WTC11 (cell line): ENCODE measurements around the gene IFNG-AS1. TPM values are rescaled to one million over a fixed set of nuclear protein-coding genes. Genes with fewer than 3 reads are reported as not detected.

Experiments used
- ATAC-seq: fragments of 200-7000 bp; cut with Tn5 transposase; 2 replicates; pipeline ENCODE4 v1.10.0; 2021; ENCODE audit warnings: mild to moderate bottlenecking, moderate library complexity
- CTCF ChIA-PET: fragments of 300-600 bp; sonication (Branson Sonifier 250); formaldehyde crosslinking; loops from one replicate; lab custom pipeline; 2021; ENCODE audit warnings: antibody characterized with exemption; lab: Charles Lee
- POLR2A ChIA-PET: fragments of 350-600 bp; sonication (Branson Sonifier 250); formaldehyde crosslinking; loops from one replicate; lab custom pipeline; 2021; ENCODE audit warnings: antibody characterized with exemption; lab: Charles Lee
- DNase-seq: peaks from one replicate; pipeline ENCODE4 v3.0.0; 2021; ENCODE audit warnings: low spot score
- H3K27ac Mint-ChIP-seq: 2 replicates; pipeline ENCODE4 v1.8.0; 2021; ENCODE audit warnings: mixed read lengths
- H3K27me3 Mint-ChIP-seq: 2 replicates; pipeline ENCODE4 v1.8.0; 2021; ENCODE audit warnings: low read depth, mild to moderate bottlenecking, moderate library complexity, mixed read lengths
- H3K36me3 Mint-ChIP-seq: 2 replicates; pipeline ENCODE4 v1.8.0; 2021; ENCODE audit warnings: mixed read lengths
- H3K4me1 Mint-ChIP-seq: 2 replicates; pipeline ENCODE4 v1.8.0; 2022; ENCODE audit warnings: mixed read lengths
- H3K4me3 Mint-ChIP-seq: 2 replicates; pipeline ENCODE4 v1.8.0; 2021; ENCODE audit warnings: mild to moderate bottlenecking, moderate library complexity, mixed read lengths
- H3K9me3 Mint-ChIP-seq: 2 replicates; pipeline ENCODE4 v1.8.0; 2021; ENCODE audit warnings: mixed read lengths
- CDX4 ChIP-seq: fragments of 250-450 bp; sonication (Bioruptor Pico); IDR thresholded peaks from 2 replicates; pipeline ENCODE4 v1.9.0; 2021; ENCODE audit warnings: moderate library complexity, mild to moderate bottlenecking, inconsistent platforms, borderline replicate concordance
- FOXK1 ChIP-seq: sonication (generic); formaldehyde crosslinking; IDR thresholded peaks from 2 replicates; pipeline ENCODE4 v1.8.0; 2022; ENCODE audit warnings: mild to moderate bottlenecking, moderate library complexity, missing genetic modification reagents
- FOXP1 ChIP-seq: sonication (generic); formaldehyde crosslinking; IDR thresholded peaks from 2 replicates; pipeline ENCODE4 v1.8.0; 2022; ENCODE audit warnings: missing genetic modification reagents, mild to moderate bottlenecking, moderate library complexity, borderline replicate concordance
- GABPB1 ChIP-seq: sonication (generic); formaldehyde crosslinking; IDR thresholded peaks from 2 replicates; pipeline ENCODE4 v1.8.1; 2023; ENCODE audit warnings: mild to moderate bottlenecking, missing genetic modification reagents
- MXD4 ChIP-seq: fragments of 250-450 bp; sonication (Bioruptor Pico); IDR thresholded peaks from 2 replicates; pipeline ENCODE4 v1.8.0; 2021; ENCODE audit warnings: mild to moderate bottlenecking, moderate library complexity, borderline replicate concordance
- MYBL2 ChIP-seq: sonication (generic); formaldehyde crosslinking; IDR thresholded peaks from 2 replicates; pipeline ENCODE4 v1.8.1; 2023; ENCODE audit warnings: mild to moderate bottlenecking, moderate library complexity, missing genetic modification reagents
- NFATC4 ChIP-seq: fragments of 250-450 bp; sonication (Bioruptor Pico); IDR thresholded peaks from 2 replicates; pipeline ENCODE4 v1.9.0; 2021; ENCODE audit warnings: mild to moderate bottlenecking
- NR2C2 ChIP-seq: sonication (generic); formaldehyde crosslinking; IDR thresholded peaks from 2 replicates; pipeline ENCODE4 v1.8.0; 2022; ENCODE audit warnings: mild to moderate bottlenecking, missing genetic modification reagents
- OVOL2 ChIP-seq: fragments of 250-450 bp; sonication (Bioruptor Pico); IDR thresholded peaks from 2 replicates; pipeline ENCODE4 v1.9.0; 2021; ENCODE audit warnings: mild to moderate bottlenecking, borderline replicate concordance
- TEAD1 ChIP-seq: sonication (generic); formaldehyde crosslinking; IDR thresholded peaks from 2 replicates; pipeline ENCODE4 v1.8.0; 2022; ENCODE audit warnings: mild to moderate bottlenecking, missing genetic modification reagents
- TEAD4 ChIP-seq: sonication (generic); formaldehyde crosslinking; IDR thresholded peaks from 2 replicates; pipeline ENCODE4 v1.8.0; 2022; ENCODE audit warnings: mild to moderate bottlenecking, missing genetic modification reagents
- ZNF219 ChIP-seq: sonication (generic); formaldehyde crosslinking; IDR thresholded peaks from 2 replicates; pipeline ENCODE4 v1.8.0; 2023; ENCODE audit warnings: missing genetic modification reagents, mild to moderate bottlenecking, borderline replicate concordance
- ZNF232 ChIP-seq: sonication (generic); formaldehyde crosslinking; IDR thresholded peaks from 2 replicates; pipeline ENCODE4 v1.8.0; 2022; ENCODE audit warnings: mild to moderate bottlenecking, missing genetic modification reagents
- total RNA-seq: library from RNA; stranded (reverse); gene quantifications from 3 replicates; pipeline ENCODE4 v1.2.3, GENCODE V29; 2021
- TF ChIP-seq, protein P1 (sequence below): fragments of 250-450 bp; sonication (Bioruptor Pico); IDR thresholded peaks from 2 replicates; pipeline ENCODE4 v1.8.0; 2021; ENCODE audit warnings: mild to moderate bottlenecking
- TF ChIP-seq, protein P2 (sequence below): sonication (generic); formaldehyde crosslinking; IDR thresholded peaks from 2 replicates; pipeline ENCODE4 v1.8.0; 2023; ENCODE audit warnings: missing genetic modification reagents, mild to moderate bottlenecking, borderline replicate concordance
- TF ChIP-seq, protein P3 (sequence below): sonication (generic); formaldehyde crosslinking; IDR thresholded peaks from 2 replicates; pipeline ENCODE4 v1.8.1; 2023; ENCODE audit warnings: mild to moderate bottlenecking, moderate library complexity, missing genetic modification reagents
- TF ChIP-seq, protein P4 (sequence below): fragments of 250-450 bp; sonication (Bioruptor Pico); conservative IDR thresholded peaks from 2 replicates; pipeline ENCODE4 v1.9.0; 2021; ENCODE audit warnings: mild to moderate bottlenecking
- TF ChIP-seq, protein P5 (sequence below): sonication (generic); formaldehyde crosslinking; IDR thresholded peaks from 2 replicates; pipeline ENCODE4 v1.8.1; 2023; ENCODE audit warnings: mild to moderate bottlenecking, missing genetic modification reagents, borderline replicate concordance

IFNG-AS1 gene
- total RNA-seq, 1 experiment from 2014 or later = not detected

GRCh38 chr12:67986632-67987031 lies 2.6 kb upstream of the IFNG-AS1 start (continued):
- TF ChIP-seq GABPB1 (CRISPR knock-in tag) = no peak
- TF ChIP-seq FOXK1 = no peak
- TF ChIP-seq, protein P1, sequence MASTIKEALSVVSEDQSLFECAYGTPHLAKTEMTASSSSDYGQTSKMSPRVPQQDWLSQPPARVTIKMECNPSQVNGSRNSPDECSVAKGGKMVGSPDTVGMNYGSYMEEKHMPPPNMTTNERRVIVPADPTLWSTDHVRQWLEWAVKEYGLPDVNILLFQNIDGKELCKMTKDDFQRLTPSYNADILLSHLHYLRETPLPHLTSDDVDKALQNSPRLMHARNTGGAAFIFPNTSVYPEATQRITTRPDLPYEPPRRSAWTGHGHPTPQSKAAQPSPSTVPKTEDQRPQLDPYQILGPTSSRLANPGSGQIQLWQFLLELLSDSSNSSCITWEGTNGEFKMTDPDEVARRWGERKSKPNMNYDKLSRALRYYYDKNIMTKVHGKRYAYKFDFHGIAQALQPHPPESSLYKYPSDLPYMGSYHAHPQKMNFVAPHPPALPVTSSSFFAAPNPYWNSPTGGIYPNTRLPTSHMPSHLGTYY (CRISPR knock-in tag) = no peak

- no peak for TF ChIP-seq TEAD4 (CRISPR knock-in tag)
- no peak for TF ChIP-seq CDX4 (CRISPR knock-in tag)
- TF ChIP-seq NFATC4 (CRISPR knock-in tag) = no peak
- TF ChIP-seq, protein P2, sequence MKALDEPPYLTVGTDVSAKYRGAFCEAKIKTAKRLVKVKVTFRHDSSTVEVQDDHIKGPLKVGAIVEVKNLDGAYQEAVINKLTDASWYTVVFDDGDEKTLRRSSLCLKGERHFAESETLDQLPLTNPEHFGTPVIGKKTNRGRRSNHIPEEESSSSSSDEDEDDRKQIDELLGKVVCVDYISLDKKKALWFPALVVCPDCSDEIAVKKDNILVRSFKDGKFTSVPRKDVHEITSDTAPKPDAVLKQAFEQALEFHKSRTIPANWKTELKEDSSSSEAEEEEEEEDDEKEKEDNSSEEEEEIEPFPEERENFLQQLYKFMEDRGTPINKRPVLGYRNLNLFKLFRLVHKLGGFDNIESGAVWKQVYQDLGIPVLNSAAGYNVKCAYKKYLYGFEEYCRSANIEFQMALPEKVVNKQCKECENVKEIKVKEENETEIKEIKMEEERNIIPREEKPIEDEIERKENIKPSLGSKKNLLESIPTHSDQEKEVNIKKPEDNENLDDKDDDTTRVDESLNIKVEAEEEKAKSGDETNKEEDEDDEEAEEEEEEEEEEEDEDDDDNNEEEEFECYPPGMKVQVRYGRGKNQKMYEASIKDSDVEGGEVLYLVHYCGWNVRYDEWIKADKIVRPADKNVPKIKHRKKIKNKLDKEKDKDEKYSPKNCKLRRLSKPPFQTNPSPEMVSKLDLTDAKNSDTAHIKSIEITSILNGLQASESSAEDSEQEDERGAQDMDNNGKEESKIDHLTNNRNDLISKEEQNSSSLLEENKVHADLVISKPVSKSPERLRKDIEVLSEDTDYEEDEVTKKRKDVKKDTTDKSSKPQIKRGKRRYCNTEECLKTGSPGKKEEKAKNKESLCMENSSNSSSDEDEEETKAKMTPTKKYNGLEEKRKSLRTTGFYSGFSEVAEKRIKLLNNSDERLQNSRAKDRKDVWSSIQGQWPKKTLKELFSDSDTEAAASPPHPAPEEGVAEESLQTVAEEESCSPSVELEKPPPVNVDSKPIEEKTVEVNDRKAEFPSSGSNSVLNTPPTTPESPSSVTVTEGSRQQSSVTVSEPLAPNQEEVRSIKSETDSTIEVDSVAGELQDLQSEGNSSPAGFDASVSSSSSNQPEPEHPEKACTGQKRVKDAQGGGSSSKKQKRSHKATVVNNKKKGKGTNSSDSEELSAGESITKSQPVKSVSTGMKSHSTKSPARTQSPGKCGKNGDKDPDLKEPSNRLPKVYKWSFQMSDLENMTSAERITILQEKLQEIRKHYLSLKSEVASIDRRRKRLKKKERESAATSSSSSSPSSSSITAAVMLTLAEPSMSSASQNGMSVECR (CRISPR knock-in tag) = no peak
- no peak for TF ChIP-seq MYBL2
- no peak for TF ChIP-seq FOXP1 (CRISPR knock-in tag)
- TF ChIP-seq, protein P3, sequence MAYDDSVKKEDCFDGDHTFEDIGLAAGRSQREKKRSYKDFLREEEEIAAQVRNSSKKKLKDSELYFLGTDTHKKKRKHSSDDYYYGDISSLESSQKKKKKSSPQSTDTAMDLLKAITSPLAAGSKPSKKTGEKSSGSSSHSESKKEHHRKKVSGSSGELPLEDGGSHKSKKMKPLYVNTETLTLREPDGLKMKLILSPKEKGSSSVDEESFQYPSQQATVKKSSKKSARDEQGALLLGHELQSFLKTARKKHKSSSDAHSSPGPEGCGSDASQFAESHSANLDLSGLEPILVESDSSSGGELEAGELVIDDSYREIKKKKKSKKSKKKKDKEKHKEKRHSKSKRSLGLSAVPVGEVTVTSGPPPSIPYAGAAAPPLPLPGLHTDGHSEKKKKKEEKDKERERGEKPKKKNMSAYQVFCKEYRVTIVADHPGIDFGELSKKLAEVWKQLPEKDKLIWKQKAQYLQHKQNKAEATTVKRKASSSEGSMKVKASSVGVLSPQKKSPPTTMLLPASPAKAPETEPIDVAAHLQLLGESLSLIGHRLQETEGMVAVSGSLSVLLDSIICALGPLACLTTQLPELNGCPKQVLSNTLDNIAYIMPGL (CRISPR knock-in tag) = no peak
- TF ChIP-seq OVOL2 (CRISPR knock-in tag) = no peak
- TF ChIP-seq, protein P4, sequence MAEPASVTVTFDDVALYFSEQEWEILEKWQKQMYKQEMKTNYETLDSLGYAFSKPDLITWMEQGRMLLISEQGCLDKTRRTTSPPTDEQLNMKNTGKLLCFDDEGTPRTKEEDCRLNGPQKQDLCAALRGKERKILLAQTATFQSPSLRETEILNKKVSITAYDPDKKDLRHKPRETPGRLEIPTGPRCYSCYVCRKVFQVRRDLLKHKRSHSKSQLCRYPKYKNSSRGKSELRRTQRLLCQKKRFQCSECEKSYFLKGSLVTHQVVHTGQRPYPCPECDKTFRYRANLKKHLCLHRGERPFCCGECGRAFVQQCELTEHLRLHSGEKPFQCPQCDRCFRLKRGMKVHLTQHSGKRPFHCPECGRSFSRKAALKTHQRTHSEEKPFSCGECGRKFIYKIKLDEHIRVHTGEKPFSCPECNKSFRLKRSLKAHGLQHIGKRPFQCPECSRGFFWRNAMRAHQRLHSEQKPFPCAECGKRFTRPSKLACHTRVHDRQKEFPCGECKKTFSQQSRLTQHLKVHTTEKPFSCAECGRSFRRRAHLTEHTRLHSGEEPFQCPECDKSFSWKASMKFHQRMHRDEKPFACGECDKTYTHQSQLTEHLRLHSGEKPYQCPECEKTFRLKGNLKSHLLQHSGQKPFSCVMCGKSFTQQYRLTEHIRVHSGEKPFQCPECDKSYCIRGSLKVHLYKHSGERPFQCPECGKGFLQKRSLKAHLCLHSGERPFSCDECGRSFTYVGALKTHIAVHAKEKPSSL (CRISPR knock-in tag) = no peak
- no peak for TF ChIP-seq TEAD1 (CRISPR knock-in tag)
- TF ChIP-seq ZNF232 = no peak
- TF ChIP-seq ZNF219 (CRISPR knock-in tag) = no peak
- TF ChIP-seq, protein P5, sequence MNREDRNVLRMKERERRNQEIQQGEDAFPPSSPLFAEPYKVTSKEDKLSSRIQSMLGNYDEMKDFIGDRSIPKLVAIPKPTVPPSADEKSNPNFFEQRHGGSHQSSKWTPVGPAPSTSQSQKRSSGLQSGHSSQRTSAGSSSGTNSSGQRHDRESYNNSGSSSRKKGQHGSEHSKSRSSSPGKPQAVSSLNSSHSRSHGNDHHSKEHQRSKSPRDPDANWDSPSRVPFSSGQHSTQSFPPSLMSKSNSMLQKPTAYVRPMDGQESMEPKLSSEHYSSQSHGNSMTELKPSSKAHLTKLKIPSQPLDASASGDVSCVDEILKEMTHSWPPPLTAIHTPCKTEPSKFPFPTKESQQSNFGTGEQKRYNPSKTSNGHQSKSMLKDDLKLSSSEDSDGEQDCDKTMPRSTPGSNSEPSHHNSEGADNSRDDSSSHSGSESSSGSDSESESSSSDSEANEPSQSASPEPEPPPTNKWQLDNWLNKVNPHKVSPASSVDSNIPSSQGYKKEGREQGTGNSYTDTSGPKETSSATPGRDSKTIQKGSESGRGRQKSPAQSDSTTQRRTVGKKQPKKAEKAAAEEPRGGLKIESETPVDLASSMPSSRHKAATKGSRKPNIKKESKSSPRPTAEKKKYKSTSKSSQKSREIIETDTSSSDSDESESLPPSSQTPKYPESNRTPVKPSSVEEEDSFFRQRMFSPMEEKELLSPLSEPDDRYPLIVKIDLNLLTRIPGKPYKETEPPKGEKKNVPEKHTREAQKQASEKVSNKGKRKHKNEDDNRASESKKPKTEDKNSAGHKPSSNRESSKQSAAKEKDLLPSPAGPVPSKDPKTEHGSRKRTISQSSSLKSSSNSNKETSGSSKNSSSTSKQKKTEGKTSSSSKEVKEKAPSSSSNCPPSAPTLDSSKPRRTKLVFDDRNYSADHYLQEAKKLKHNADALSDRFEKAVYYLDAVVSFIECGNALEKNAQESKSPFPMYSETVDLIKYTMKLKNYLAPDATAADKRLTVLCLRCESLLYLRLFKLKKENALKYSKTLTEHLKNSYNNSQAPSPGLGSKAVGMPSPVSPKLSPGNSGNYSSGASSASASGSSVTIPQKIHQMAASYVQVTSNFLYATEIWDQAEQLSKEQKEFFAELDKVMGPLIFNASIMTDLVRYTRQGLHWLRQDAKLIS (CRISPR knock-in tag) = no peak
- no peak for TF ChIP-seq MXD4 (CRISPR knock-in tag)
- no peak for TF ChIP-seq NR2C2 (CRISPR knock-in tag)
- ATAC-seq (no peak), DNase-seq (no peak)
- peaks cover 12% of the 10 kb centered on the region for H3K9me3 Mint-ChIP-seq
- no peaks in the 10 kb centered on the region for H3K27me3 Mint-ChIP-seq
- peaks cover 21% of the 10 kb centered on the region for H3K4me1 Mint-ChIP-seq
- ChIA-PET CTCF (no interaction called here), POLR2A (no interaction called here)
- no peaks in the 10 kb centered on the region for H3K36me3 Mint-ChIP-seq
- no peak overlapping the region for H3K4me3 Mint-ChIP-seq
- H3K27ac Mint-ChIP-seq = no peak overlapping the region
Measured at GRCh38 chr12:67988601-67989021, 636 bp upstream of the IFNG-AS1 start.
